Measurements from ENCODE around the gene PNPLA3.

- TF ChIP-seq SIN3A (IDR thresholded peaks at IDR 0.05; ENCODE audit: borderline replicate concordance, insufficient read depth, low read length) (no peak), REST (IDR thresholded peaks at IDR 0.05; ENCODE audit: insufficient read depth in 1 of 2, low read depth in 2 of 2, low read length in 2 of 2) (no peak), POLR2AphosphoS5 (IDR thresholded peaks at IDR 0.05; ENCODE audit: low read depth, low read length) (no peak), TAF1 (IDR thresholded peaks at IDR 0.05; ENCODE audit: borderline replicate concordance, insufficient read depth, low read length) (no peak), FOXP2 (optimal IDR thresholded peaks at IDR 0.05; ENCODE audit: borderline replicate concordance, extremely low read depth, extremely low read length, insufficient read depth) (no peak)
Observed at GRCh38 chr22:43885786-43886185, 37.8 kb upstream of the PNPLA3 start.

Data from PFSK-1 (cell line).